Stimulated activated CD4-positive, alpha-beta T cell treated with anti-CD3 and anti-CD28 coated beads, Interleukin-4, amount 100 ng/mL, for 1 hour (primary cell): Measurements from ENCODE around the gene HSPA12B.
"Not testable (repeated sequence)": the region's sequence is repeated elsewhere in the genome, so short reads cannot be mapped to it uniquely, and the experiment has no call there.

Experiments
- DNase-seq: peaks from one replicate; pipeline ENCODE4 v3.0.0-alpha.2; 2020

HSPA12B gene

DNA sequence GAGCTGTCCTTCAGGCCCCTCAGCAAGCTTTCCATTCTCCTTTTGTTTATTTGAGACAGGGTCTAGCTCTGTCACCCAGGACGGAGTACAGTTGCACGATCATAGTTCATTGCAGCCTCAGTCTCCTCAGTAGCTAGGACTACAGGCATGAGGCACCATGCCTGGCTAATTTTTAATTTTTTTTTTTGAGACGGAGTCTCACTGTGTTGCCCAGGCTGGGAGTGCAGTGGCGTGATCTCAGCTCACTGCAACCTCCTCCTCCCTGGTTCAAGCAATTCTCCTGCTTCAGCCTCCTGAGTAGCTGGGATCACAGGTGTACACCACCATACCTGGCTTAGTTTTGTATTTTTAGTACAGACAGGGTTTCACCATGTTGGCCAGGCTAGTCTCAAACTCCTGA, 56.7 kb downstream of the HSPA12B start:
- not testable (repeated sequence) for DNase-seq

DNA sequence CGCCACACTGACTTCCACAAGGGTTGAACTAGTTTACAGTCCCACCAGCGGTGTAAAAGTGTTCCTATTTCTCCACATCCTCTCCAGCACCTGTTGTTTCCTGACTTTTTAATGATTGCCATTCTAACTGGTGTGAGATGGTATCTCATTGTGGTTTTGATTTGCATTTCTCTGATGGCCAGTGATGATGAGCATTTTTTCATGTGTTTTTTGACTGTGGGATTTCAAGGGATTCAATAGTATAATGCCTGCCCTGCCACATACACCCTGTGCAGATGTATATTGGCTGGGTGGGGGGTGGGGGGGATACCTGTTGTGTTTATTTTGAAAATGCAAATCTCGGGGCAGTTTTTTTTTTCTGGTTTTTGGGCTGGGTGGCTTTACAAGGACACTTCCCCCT, 61.7 kb downstream of the HSPA12B start:
- DNase-seq, result not testable (repeated sequence)

DNA sequence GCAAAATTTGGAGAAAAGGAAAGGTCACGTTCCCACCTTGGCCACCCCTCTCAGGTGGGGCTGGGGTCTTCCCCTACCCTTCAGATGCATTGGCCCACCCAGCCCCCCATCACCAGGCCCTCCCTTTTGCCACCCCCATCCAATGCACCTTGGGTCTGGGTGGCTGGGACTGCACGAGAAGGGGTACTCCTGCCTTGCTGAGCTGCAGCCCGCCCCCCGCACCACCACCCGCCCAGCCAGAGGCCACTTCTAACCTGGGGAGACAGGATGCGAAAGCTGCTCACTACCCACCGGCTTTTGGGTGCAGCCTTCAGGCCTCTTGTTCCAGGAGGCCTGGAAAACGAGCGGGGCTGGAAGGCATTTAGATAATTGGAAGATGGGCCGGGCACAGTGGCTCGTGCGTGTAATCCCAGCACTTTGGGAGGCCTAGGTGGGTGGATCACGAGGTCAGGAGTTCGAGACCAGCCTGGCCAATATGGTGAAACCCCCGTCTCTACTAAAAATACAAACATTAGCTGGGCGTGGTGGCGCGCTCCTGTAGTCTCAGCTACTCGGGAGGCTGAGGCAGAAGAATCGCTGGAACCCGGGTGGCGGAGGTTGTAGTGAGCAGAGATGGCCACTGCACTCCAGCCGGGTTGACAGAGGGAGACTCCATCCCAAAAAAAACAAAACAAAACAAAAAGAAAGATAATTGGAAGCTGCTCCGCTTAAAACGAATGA, 62.4 kb downstream of the HSPA12B start:
- no peak for DNase-seq

DNA sequence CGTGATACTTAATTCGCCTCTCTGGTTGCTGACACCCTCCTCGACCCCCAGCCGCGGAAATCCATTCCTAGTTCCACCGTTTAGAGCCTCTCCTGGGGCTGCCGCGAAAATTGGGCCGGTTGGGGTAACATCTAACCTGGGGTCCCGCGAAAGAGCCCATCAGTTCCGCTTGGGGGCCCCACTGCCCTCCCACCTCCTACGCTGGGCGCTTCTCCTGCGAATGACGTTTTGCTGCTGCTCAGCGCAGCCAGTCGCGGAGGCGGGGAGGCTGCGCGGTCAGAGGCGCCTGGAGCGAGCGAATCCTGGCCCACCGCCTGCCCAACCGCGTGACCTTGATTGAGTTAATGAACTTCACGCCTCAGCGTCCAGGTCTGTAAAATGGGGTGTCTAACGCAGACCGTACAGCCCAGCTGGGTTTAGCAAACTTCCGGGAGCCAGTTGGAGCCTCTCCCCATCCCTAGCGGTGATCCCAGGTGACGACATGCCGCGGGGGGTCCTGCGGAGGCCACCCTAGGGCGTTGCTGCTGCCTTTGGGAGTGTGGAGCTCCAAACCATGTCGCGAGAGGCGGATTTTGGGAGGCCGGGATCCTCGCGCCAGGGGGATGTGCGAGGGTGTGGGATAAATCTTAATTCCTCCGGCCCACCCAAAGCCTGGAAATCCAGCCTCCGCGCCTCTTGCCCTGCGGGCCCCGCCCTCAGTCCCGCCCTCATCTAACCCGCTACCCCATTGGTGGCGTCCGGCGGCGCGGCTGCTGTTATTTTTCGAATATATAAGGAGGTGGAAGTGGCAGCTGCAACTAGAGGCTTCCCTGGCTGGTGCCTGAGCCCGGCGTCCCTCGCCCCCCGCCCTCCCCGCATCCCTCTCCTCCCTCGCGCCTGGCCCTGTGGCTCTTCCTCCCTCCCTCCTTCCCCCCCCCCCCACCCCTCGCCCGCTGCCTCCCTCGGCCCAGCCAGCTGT, 63.3 kb downstream of the HSPA12B start, which contains the start of gene CDC25B:
Gene CDC25B (plus strand): TSS at position 800 of the 958 bp plus-strand sequence. CDS start 222 bp downstream, outside the sequence.
- peak; percentile 90 for DNase-seq

DNA sequence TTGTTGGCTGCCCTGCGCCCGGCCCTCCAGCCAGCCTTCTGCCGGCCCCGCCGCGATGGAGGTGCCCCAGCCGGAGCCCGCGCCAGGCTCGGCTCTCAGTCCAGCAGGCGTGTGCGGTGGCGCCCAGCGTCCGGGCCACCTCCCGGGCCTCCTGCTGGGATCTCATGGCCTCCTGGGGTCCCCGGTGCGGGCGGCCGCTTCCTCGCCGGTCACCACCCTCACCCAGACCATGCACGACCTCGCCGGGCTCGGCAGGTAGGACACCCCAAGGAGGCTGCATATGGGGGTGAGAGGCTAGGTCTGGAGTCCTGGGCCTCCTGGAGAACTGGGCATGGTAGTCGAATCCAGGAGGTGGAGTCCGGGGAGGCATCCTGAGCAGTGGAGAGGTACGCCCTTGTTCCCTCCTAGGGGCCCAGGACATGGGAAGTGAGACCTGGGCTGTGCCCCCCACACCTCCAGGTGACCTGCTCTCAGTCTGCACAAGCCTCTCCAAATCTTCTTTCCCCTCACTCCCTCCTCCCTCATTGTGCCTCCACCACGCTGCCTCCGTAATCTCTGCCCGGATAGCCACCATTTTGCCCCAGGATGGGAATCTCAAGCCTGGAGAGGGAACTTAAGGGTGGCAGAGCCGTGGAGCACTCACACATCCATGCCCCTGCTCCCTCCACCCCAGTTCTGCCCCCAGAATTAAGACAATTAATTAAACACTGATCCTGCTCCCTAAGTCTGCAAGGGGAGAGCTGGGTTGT, 64.2 kb downstream of the HSPA12B start:
- DNase-seq, result no peak

DNA sequence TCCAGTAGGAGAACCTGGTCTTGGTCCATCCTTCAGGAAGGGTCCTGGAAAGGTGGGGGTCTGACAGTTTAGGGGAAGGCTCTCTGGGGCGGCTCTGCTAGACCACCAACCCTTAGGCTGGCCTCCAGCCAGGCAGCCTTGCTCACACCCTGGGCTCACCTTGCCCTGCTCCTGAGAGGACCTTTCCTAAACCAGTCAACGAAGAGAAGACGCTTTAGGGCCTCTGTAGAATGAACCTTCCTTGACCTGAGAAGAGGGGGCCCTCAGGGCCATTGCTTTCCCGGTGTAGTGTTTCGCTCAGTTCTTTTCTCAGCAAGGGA, 64.7 kb downstream of the HSPA12B start:
- no peak for DNase-seq

DNA sequence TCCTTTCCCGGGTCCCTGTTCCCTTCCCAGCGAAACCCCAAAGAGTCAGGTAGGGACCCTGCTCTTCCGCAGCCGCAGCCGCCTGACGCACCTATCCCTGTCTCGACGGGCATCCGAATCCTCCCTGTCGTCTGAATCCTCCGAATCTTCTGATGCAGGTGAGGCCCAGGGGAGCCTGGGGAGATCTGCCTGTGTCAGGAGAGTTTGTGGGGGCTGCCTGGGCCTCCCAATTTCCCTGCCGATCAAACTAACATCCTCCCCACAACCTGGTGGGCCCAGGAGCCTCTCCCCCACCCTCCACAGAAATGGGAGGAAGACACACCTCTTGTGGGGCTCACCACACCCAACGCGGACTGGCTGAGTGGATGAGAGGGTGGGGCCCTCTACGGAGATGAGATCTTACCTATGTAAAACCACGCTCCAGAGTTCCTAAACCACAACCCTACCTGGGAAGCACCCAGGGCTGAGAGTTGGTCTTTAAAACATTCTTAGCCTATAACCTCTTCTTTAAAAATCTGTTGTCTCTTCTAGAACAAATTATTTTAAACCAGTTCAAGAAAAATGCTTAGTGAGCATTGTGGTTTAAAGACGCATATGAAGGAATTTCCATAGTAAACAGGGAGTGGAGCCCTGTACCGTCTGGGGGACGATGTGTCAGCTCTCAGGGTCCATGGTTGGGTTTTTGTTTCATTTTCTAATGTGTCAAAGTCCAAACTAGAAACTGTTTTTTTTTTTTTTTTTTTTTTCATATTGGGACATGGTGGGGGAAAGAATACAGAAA, 65.3 kb downstream of the HSPA12B start:
- peak; percentile 38 for DNase-seq

DNA sequence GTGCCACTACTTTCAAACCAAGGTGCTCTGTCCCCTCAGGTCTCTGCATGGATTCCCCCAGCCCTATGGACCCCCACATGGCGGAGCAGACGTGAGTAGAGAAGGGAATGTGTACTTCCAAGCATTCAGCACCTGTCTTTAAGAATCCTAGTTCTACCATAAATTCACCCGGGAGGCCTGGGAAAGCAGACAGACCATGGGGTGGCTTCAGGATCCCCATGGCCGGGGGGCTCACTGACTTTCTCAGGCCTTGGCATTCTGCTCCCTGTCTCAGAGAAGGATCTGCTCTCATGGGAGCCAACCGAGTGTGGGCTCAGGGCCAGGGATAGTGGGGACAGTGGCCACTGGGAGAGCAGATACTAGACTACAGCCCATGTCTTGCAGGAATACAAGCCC, 65.9 kb downstream of the HSPA12B start:
- no peak for DNase-seq

DNA sequence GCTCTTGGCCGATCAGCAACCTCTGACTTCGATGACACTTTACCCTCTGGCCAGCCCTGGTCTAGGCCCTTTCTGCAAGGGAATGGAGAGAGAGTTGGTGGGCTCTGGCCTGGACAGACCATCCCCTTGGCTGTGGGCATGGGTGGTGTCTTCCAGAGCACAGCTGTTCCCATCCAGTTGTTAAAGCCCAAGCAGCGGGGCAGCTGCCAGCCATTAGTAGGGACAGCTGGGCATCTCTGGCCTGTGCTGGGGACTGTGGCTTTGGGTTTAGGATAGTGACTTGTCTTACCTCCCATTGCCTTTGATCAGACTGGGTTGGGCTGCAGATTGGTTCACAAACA, 66.4 kb downstream of the HSPA12B start:
- no peak for DNase-seq

DNA sequence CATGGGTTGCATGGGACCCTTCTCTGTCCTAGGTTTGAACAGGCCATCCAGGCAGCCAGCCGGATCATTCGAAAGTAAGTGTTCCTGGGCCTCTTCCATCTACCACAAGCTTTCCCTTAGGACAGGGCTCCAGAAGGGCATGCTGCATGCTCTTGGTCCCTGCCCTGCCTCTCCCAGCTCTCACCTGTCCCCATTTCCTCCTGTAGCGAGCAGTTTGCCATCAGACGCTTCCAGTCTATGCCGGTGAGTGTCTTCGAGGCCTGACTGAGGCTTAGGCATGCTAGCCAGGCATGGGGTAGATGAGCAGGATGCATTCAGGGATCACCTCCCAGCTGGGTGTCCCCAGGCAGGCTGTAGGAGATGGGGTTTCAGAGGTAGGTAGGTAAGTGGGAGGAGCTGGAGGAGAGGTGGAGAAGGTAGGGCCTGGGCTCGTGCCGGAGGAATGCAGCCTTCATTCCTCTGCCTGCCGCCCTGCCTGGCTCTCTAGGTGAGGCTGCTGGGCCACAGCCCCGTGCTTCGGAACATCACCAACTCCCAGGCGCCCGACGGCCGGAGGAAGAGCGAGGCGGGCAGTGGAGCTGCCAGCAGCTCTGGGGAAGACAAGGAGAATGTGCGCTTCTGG, 67.9 kb downstream of the HSPA12B start:
- DNase-seq, result no peak

DNA sequence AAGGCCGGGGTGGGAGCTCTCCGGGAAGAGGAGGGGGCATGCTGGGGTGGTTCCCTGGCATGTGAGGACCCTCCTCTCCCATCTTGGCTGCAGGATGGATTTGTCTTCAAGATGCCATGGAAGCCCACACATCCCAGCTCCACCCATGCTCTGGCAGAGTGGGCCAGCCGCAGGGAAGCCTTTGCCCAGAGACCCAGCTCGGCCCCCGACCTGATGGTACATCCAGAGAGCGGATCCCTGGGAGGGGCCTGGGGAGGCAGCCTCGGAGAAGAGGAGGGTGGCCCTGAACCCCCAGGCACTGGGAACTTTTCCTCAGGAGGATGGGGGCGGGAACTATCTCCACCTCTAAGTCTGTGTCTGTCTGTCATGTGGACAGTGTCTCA, 68.4 kb downstream of the HSPA12B start:
- no peak for DNase-seq

DNA sequence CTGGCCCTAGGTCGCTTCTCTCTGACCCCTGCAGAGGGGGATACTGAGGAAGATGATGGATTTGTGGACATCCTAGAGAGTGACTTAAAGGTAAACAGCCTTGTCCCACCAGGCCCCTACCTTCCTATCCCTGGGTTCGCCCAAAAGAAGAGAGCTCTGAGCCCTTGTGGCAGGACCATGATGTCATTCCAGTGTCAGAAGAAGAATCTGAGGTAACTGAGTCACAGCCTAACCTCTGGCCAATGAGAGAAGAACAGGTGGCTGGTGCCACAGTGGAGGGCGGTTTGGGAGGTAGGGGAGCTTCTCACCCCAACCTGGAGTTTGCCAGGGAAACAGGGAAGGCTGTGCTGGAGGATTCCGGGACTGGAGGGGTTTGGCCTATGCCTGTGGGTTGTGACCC, 68.8 kb downstream of the HSPA12B start:
- no peak for DNase-seq

DNA sequence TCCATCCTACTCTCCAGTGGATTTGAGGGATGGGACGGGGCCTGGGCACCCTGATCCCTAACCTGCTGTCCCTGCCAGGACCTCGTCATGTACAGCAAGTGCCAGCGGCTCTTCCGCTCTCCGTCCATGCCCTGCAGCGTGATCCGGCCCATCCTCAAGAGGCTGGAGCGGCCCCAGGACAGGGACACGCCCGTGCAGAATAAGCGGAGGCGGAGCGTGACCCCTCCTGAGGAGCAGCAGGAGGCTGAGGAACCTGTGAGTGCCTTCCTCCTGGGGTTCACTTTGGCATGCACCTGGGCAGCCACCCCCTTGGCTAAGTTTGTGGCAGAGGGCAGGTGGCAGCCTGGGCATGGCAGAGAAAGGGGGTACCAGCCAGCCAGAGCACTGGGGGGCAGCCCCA, 69.4 kb downstream of the HSPA12B start:
- no peak for DNase-seq
